HFF-Myc (cell line): ENCODE results near the gene HSF2.

Experiments used
- DNase-seq: peaks from one replicate; pipeline ENCODE4 v3.0.0-alpha.2; 2011; ENCODE audit warnings: low read depth; ENCODE audit errors: extremely low read depth
- H3K4me3 ChIP-seq: replicated peaks from 2 replicates; pipeline ENCODE4 v1.5.1; 2011; ENCODE audit warnings: low read depth, mild to moderate bottlenecking, control low read depth, low read length
- CTCF ChIP-seq: IDR thresholded peaks from 2 replicates; pipeline ENCODE4 v1.5.1; 2012; ENCODE audit warnings: mild to moderate bottlenecking, low read depth, low read length, control low read depth; ENCODE audit errors: missing control alignments

Gene HSF2

GRCh38 chr6:122407712-122408111 is 8.3 kb downstream of the HSF2 start:
- no peak for TF ChIP-seq CTCF
- DNase-seq = no peak
- H3K4me3 ChIP-seq = no peak overlapping the region

- no peak overlapping the region for H3K4me3 ChIP-seq
Measured at GRCh38 chr6:122408240-122408639, 8.8 kb downstream of the HSF2 start.

GRCh38 chr6:122408702-122409458 is 9.4 kb downstream of the HSF2 start:
- H3K4me3 ChIP-seq = no peak overlapping the region
- TF ChIP-seq CTCF = no peak
- no peak for DNase-seq

More at GRCh38 chr6:122408240-122408639, 8.8 kb downstream of the HSF2 start:
- no peak for DNase-seq
- TF ChIP-seq CTCF = no peak

- H3K4me3 ChIP-seq = no peak overlapping the region
- TF ChIP-seq CTCF = no peak
- no peak for DNase-seq
Measured at GRCh38 chr6:122412001-122412400, 12.5 kb downstream of the HSF2 start.

GRCh38 chr6:122416825-122417224 is 17.4 kb downstream of the HSF2 start:
- H3K4me3 ChIP-seq = no peak overlapping the region
- DNase-seq = no peak
- no peak for TF ChIP-seq CTCF

GRCh38 chr6:122422003-122422402 is 22.6 kb downstream of the HSF2 start:
- no peak overlapping the region for H3K4me3 ChIP-seq
- TF ChIP-seq CTCF = no peak
- DNase-seq = no peak
